H9 (cell line): Measurements from ENCODE around the gene CAMTA1. TPM values are rescaled to one million over a fixed set of nuclear protein-coding genes. Genes with fewer than 3 reads are reported as not detected.

Source experiments
- DNase-seq: peaks from one replicate; pipeline ENCODE4 v3.0.0-alpha.2; 2017
- H2AFZ ChIP-seq: one replicate; pipeline ENCODE4 v1.6.1; 2013; ENCODE audit warnings: mild to moderate bottlenecking, low read length, control low read depth, moderate library complexity
- H2AK5ac ChIP-seq: 2 replicates; pipeline ENCODE4 v1.6.1; 2013; ENCODE audit warnings: low read length, control low read depth, mixed read lengths; ENCODE audit not compliant: insufficient read length
- H2BK120ac ChIP-seq: one replicate; pipeline ENCODE4 v1.6.1; 2013; ENCODE audit warnings: low read depth, mild to moderate bottlenecking, low read length, control low read depth, inconsistent platforms; ENCODE audit not compliant: poor library complexity, severe bottlenecking
- H2BK12ac ChIP-seq: 2 replicates; pipeline ENCODE4 v1.6.1; 2013; ENCODE audit warnings: low read length, control low read depth, mixed read lengths, low read depth; ENCODE audit not compliant: insufficient read length
- H2BK15ac ChIP-seq: 2 replicates; pipeline ENCODE4 v1.6.1; 2013; ENCODE audit warnings: low read depth, low read length, control low read depth
- H2BK20ac ChIP-seq: one replicate; pipeline ENCODE4 v1.6.1; 2013; ENCODE audit warnings: low read depth, mild to moderate bottlenecking, low read length, control low read depth, inconsistent platforms; ENCODE audit not compliant: poor library complexity, severe bottlenecking
- H2BK5ac ChIP-seq: 2 replicates; pipeline ENCODE4 v1.6.1; 2013; ENCODE audit warnings: low read length, control low read depth, mixed read lengths; ENCODE audit not compliant: insufficient read length
- H3K14ac ChIP-seq: 2 replicates; pipeline ENCODE4 v1.6.1; 2013; ENCODE audit warnings: low read length, control low read depth; ENCODE audit not compliant: insufficient read depth
- H3K18ac ChIP-seq: 2 replicates; pipeline ENCODE4 v1.6.1; 2013; ENCODE audit warnings: low read depth, mild to moderate bottlenecking, mixed read lengths, low read length, control low read depth; ENCODE audit not compliant: insufficient read length
- H3K23ac ChIP-seq: 2 replicates; pipeline ENCODE4 v1.6.1; 2013; ENCODE audit warnings: low read length, control low read depth, mixed read lengths, low read depth; ENCODE audit not compliant: insufficient read length
- H3K23me2 ChIP-seq: 2 replicates; pipeline ENCODE4 v1.6.1; 2013; ENCODE audit warnings: low read depth, mild to moderate bottlenecking, mixed read lengths, low read length, control low read depth; ENCODE audit not compliant: insufficient read length, poor library complexity, severe bottlenecking
- H3K27ac ChIP-seq: 2 replicates; pipeline ENCODE4 v1.5.1; 2013; ENCODE audit warnings: low read length, control low read depth, mixed read lengths, low read depth; ENCODE audit not compliant: insufficient read length
- H3K27me3 ChIP-seq: 2 replicates; pipeline ENCODE4 v1.6.1; 2013; ENCODE audit warnings: low read length, control low read depth, inconsistent platforms; ENCODE audit not compliant: insufficient read depth
- H3K4ac ChIP-seq: 2 replicates; pipeline ENCODE4 v1.6.1; 2013; ENCODE audit warnings: low read depth, mild to moderate bottlenecking, control low read depth, inconsistent platforms, low read length, moderate library complexity
- H3K4me1 ChIP-seq: 2 replicates; pipeline ENCODE4 v1.6.1; 2013; ENCODE audit warnings: low read length, control low read depth, inconsistent platforms; ENCODE audit not compliant: insufficient read depth
- H3K4me2 ChIP-seq: 2 replicates; pipeline ENCODE4 v1.6.1; 2013; ENCODE audit warnings: low read length, control low read depth, mixed read lengths; ENCODE audit not compliant: insufficient read length, insufficient read depth
- H3K56ac ChIP-seq: 2 replicates; pipeline ENCODE4 v1.6.1; 2013; ENCODE audit warnings: low read depth, mild to moderate bottlenecking, mixed read lengths, low read length, control low read depth; ENCODE audit not compliant: insufficient read length
- H3K79me1 ChIP-seq: 2 replicates; pipeline ENCODE4 v1.6.1; 2013; ENCODE audit warnings: low read depth, mild to moderate bottlenecking, moderate library complexity, low read length, control low read depth, inconsistent platforms; ENCODE audit not compliant: insufficient read depth, poor library complexity, severe bottlenecking
- H3K79me2 ChIP-seq: 2 replicates; pipeline ENCODE4 v1.6.1; 2013; ENCODE audit warnings: low read length, control low read depth, inconsistent platforms; ENCODE audit not compliant: insufficient read depth
- H3K9ac ChIP-seq: 2 replicates; pipeline ENCODE4 v1.6.1; 2013; ENCODE audit warnings: low read length, control low read depth, mixed read lengths; ENCODE audit not compliant: insufficient read length; ENCODE audit errors: extremely low read depth
- H3K9me3 ChIP-seq: one replicate; pipeline ENCODE4 v1.6.1; 2013; ENCODE audit warnings: low read depth, low read length, inconsistent platforms; ENCODE audit not compliant: control insufficient read depth
- H3T11ph ChIP-seq: one replicate; pipeline ENCODE4 v1.6.1; 2013; ENCODE audit warnings: mild to moderate bottlenecking, low read length, control low read depth, inconsistent platforms
- H4K20me1 ChIP-seq: one replicate; pipeline ENCODE4 v1.6.1; 2013; ENCODE audit not compliant: control insufficient read depth, insufficient read length, insufficient read depth
- H4K5ac ChIP-seq: 2 replicates; pipeline ENCODE4 v1.6.1; 2013; ENCODE audit warnings: low read depth, mild to moderate bottlenecking, mixed read lengths, low read length, control low read depth; ENCODE audit not compliant: insufficient read length
- H4K8ac ChIP-seq: replicated peaks from 2 replicates; pipeline ENCODE4 v1.6.1; 2013; ENCODE audit warnings: low read length, control low read depth, mixed read lengths, low read depth; ENCODE audit not compliant: insufficient read length
- H4K91ac ChIP-seq: 2 replicates; pipeline ENCODE4 v1.6.1; 2013; ENCODE audit warnings: low read depth, mild to moderate bottlenecking, moderate library complexity, mixed read lengths, low read length, control low read depth; ENCODE audit not compliant: insufficient read length
- H3K27ac Mint-ChIP-seq, 3 experiments: 2 replicates in 2 of 3; 3 replicates in 1 of 3; pipeline ENCODE4 v1.8.0; 2020 to 2021; ENCODE audit warnings: mixed read lengths in 3 of 3, mild to moderate bottlenecking in 1 of 3, moderate library complexity in 1 of 3
- H3K27me3 Mint-ChIP-seq: 2 replicates; pipeline ENCODE4 v1.8.0; 2021; ENCODE audit warnings: low read depth, mild to moderate bottlenecking, moderate library complexity, mixed read lengths
- H3K36me3 Mint-ChIP-seq, 3 experiments: 2 replicates in 2 of 3; 3 replicates in 1 of 3; pipeline ENCODE4 v1.8.0; 2020 to 2021; ENCODE audit warnings: low read depth in 3 of 3, mixed read lengths in 3 of 3; ENCODE audit not compliant: insufficient read depth in 1 of 3
- H3K4me1 Mint-ChIP-seq, 2 experiments: 2 replicates each; pipeline ENCODE4 v1.8.0; 2020; ENCODE audit warnings: mixed read lengths in 2 of 2
- H3K4me3 Mint-ChIP-seq, 2 experiments: 2 replicates in 1 of 2; 3 replicates in 1 of 2; pipeline ENCODE4 v1.8.0; 2020 to 2021; ENCODE audit warnings: mild to moderate bottlenecking in 2 of 2, mixed read lengths in 2 of 2, moderate library complexity in 1 of 2
- H3K9me3 Mint-ChIP-seq, 2 experiments: 2 replicates in 1 of 2; 3 replicates in 1 of 2; pipeline ENCODE4 v1.8.0; 2020; ENCODE audit warnings: mild to moderate bottlenecking in 2 of 2, mixed read lengths in 2 of 2, moderate library complexity in 1 of 2
- CTCF ChIP-seq: fragments of 200-600 bp; sonication (generic); conservative IDR thresholded peaks from 3 replicates; pipeline ENCODE4 v1.8.0; 2021; ENCODE audit warnings: antibody characterized with exemption, mild to moderate bottlenecking
- WGBS: extraction: QIAGEN DNeasy Blood & Tissue Kit; methylation state at CpG from one replicate; pipeline ENCODE4 v1.1.7; 2013; ENCODE audit warnings: missing lambda C conversion rate, low lambda C conversion rate, mixed read lengths; ENCODE audit not compliant: insufficient read length; ENCODE audit errors: extremely low coverage; 5-methylcytosine and 5-hydroxymethylcytosine counted together
- total RNA-seq: library from RNA; stranded (reverse); gene quantifications from 2 replicates; pipeline ENCODE4 v1.2.1, GENCODE V29; 2021

Gene CAMTA1
- total RNA-seq, 1 experiment from 2014 or later = 115 TPM

DNA sequence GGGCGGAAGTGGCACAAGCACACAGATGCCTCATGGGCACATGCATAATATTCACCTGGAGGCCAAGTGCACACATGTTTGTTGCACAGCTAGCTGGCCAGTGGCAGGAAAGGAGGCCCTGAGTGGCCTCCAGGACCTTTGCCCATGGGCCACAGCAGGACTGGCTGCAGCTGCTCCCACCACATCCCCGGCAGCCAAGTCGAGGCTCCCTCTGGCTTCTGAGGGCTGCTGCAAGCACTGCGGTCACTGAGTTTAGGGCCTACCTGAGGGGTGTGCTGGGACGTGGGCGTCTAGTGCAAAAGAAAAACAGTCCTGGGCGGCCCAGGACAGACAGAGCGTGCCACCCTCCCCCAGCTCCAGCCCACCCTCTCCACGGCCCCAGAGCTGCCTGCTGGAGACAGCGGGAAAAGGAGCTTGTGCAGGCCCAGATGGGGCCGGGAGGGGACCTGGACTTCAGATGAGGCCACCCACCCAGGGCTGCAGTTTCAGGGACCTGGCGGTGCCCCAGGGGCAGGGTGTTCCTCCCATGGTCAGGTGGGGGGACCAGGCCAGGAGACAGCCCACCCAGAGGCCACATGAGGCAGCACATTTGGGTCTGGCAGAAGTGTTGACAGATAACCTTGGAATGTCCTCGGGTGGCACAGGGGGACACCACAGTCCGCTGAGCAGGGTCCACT, 720.0 kb downstream of the CAMTA1 start:
- no peaks in the 10 kb centered on the region for H3K27me3 Mint-ChIP-seq
- H2BK20ac ChIP-seq = no peak overlapping the region
- H4K8ac ChIP-seq = no peak overlapping the region
- no peak overlapping the region for H3K27ac ChIP-seq
- no peaks in the 10 kb centered on the region for H3K9me3 Mint-ChIP-seq
- H2BK5ac ChIP-seq = no peak overlapping the region
- H3K27ac Mint-ChIP-seq = no peak overlapping the region; a peak in 1 of 7 replicates
- H3K36me3 Mint-ChIP-seq = no peaks in the 10 kb centered on the region
- no peak overlapping the region for H3K4me2 ChIP-seq
- H3K79me2 ChIP-seq = no peaks in the 10 kb centered on the region
- no peak for TF ChIP-seq CTCF
- H3K4ac ChIP-seq = no peak overlapping the region
- H3K56ac ChIP-seq = no peak overlapping the region
- H3K4me1 Mint-ChIP-seq = peaks cover 8 to 10% of the 10 kb centered on the region in 2 experiments
- H3K18ac ChIP-seq = no peak overlapping the region
- H2BK12ac ChIP-seq = no peak overlapping the region
- no peak overlapping the region for H2BK15ac ChIP-seq
- H4K5ac ChIP-seq = no peak overlapping the region
- no peak overlapping the region for H2AK5ac ChIP-seq
- no peaks in the 10 kb centered on the region for H3K27me3 ChIP-seq
- H3K23me2 ChIP-seq = no peaks in the 10 kb centered on the region
- H4K20me1 ChIP-seq = no peaks in the 10 kb centered on the region
- no peak for DNase-seq
- H2AFZ ChIP-seq = no peak overlapping the region
- H3K79me1 ChIP-seq = no peaks in the 10 kb centered on the region
- no peak overlapping the region for H3K9ac ChIP-seq
- no CpG with 5 or more reads among the region's 14 CpGs for WGBS
- H4K91ac ChIP-seq = no peak overlapping the region
- no peak overlapping the region for H2BK120ac ChIP-seq
- H3T11ph ChIP-seq = no peak overlapping the region
- H3K9me3 ChIP-seq = no peaks in the 10 kb centered on the region
- H3K23ac ChIP-seq = no peak overlapping the region
- H3K4me3 Mint-ChIP-seq = no peak overlapping the region
- no peaks in the 10 kb centered on the region; the same call in 1 of the 2 replicates for H3K4me1 ChIP-seq
- H3K14ac ChIP-seq = no peak overlapping the region; the same call in 1 of the 2 replicates
